Measurements from ENCODE around the gene CTSL. TPM values are rescaled to one million over a fixed set of nuclear protein-coding genes. Genes with fewer than 3 reads are reported as not detected.
"Not testable (repeated sequence)": the region's sequence is repeated elsewhere in the genome, so short reads cannot be mapped to it uniquely, and the experiment has no call there.

Gene CTSL
- total and polyA plus RNA-seq, 11 donors: 86.6 to 382 (median 130) TPM

DNA sequence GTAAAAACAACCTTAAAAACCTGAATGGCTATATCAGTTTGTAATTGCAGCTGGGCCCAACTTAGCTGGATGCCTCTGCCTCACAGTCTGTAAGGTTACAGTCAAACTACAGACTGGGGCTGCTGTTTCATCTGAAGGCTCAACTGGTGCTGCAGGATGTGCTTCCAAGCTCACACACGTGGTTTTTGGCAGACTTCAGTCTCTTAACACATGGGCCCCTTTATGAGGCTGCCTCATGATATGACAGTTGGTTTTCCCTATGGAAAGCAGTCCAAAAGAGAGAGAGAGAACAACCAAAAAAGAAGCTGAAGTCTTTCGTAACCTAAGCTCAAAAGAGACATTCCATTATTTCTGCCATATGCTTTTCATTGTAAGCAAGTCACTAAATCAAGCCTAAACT is 27.4 kb downstream of the CTSL start:
- Histone ChIP-seq H3K4me3 (no peak overlapping the region), H3K27me3 (peaks cover 0 to 9% (median 0%) of the 10 kb centered on the region in 9 donors), H3K27ac (no peak overlapping the region), H3K4me1 (peaks cover 0 to 5% (median 0%) of the 10 kb centered on the region in 12 donors), H3K9me3 (peaks cover 0 to 10% (median 0%) of the 10 kb centered on the region in 12 donors), H3K36me3 (no peaks in the 10 kb centered on the region)
- ATAC-seq: no peak
- no peak for DNase-seq
- WGBS, 4 donors: 44 to 65% (median 55%) methylated on average over 2 of the region's 2 CpGs
- TF ChIP-seq POLR2A (IDR thresholded peaks at IDR 0.05): no peak
- TF ChIP-seq, protein P1, sequence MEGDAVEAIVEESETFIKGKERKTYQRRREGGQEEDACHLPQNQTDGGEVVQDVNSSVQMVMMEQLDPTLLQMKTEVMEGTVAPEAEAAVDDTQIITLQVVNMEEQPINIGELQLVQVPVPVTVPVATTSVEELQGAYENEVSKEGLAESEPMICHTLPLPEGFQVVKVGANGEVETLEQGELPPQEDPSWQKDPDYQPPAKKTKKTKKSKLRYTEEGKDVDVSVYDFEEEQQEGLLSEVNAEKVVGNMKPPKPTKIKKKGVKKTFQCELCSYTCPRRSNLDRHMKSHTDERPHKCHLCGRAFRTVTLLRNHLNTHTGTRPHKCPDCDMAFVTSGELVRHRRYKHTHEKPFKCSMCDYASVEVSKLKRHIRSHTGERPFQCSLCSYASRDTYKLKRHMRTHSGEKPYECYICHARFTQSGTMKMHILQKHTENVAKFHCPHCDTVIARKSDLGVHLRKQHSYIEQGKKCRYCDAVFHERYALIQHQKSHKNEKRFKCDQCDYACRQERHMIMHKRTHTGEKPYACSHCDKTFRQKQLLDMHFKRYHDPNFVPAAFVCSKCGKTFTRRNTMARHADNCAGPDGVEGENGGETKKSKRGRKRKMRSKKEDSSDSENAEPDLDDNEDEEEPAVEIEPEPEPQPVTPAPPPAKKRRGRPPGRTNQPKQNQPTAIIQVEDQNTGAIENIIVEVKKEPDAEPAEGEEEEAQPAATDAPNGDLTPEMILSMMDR (IDR thresholded peaks at IDR 0.05): no peak
- intact Hi-C loops (cut with DNase I): loop anchor here in 1 of 10 donors (10.0 kb wide), 1 partner anchor 49 kb away; no protein-coding TSS in a partner anchor

DNA sequence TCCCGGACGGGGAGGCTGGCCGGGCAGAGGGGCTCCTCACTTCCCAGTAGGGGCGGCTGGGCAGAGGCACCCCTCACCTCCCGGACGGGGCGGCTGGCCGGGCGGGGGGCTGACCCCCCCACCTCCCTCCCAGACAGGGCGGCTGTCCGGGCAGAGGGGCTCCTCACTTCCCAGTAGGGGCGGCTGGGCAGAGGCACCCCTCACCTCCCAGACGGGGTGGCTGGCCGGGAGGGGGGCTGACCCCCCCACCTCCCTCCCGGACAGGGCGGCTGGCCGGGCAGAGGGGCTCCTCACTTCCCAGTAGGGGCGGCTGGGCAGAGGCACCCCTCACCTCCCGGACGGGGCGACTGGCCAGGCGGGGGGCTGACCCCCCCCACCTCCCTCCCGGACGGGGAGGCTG is 32.4 kb downstream of the CTSL start:
- not testable (repeated sequence) for H3K4me1 ChIP-seq, H3K4me3 ChIP-seq, H3K27ac ChIP-seq, H3K36me3 ChIP-seq, H3K27me3 ChIP-seq, ATAC-seq, DNase-seq, H3K9me3 ChIP-seq
- WGBS, 4 donors: 92 to 93% (median 93%) methylated on average over 9 to 21 of the region's 24 CpGs; no CpG with 5 or more reads in 1 of the 4 donors
- intact Hi-C loops (cut with DNase I): loop anchor here in 1 of 10 donors (10.0 kb wide), 1 partner anchor 54 kb away; no protein-coding TSS in a partner anchor

DNA sequence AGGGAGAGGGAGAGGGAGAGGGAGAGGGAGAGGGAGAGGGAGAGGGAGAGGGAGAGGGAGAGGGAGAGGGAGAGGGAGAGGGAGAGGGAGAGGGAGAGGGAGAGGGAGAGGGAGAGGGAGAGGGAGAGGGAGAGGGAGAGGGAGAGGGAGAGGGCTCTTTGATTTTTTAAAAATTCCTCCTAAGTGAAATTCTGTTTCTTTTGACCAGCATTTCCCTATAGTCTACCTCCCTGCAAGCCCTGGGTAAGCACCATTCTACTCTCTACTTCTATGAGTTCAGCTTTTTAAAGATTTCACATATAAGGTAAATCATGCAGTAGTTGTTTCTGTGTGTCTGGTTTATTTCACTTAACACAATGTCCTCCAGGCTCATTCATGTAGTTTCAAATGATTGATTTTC is 34.1 kb downstream of the CTSL start:
- H3K4me1 ChIP-seq, ATAC-seq: not testable (repeated sequence)
- intact Hi-C loops (cut with DNase I): loop anchor here in 1 of 10 donors (10.0 kb wide), 1 partner anchor 55 kb away; no protein-coding TSS in a partner anchor

DNA sequence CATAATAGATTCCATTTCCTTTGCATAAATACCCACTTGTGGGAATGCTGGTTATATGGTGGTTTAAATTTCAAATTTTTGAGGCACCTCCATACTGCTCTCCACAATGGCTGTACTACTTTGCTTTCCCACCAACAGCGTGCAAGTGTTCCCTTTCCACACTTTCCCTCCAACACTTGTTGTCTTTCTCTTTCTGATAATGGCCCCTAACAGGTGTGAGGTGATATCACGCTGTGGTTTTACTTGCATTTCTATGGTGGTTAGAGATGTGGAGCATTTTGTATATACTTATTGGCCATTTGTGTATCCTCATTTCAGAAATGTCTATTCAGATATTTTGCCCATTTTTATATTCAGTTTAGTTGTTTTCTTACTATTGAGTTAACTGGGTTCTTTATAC is 34.6 kb downstream of the CTSL start:
- no peak overlapping the region for H3K4me3 ChIP-seq
- peaks cover 0 to 5% (median 0%) of the 10 kb centered on the region in 12 donors for H3K9me3 ChIP-seq
- intact Hi-C loops (cut with DNase I): no loop called here
- WGBS, 4 donors: 85 to 91% (median 89%) methylated on average over 2 of the region's 2 CpGs
- no peaks in the 10 kb centered on the region for H3K4me1 ChIP-seq
- no peaks in the 10 kb centered on the region for H3K36me3 ChIP-seq
- DNase-seq: no peak
- no peak for ATAC-seq
- no peak overlapping the region for H3K27ac ChIP-seq
- TF ChIP-seq, protein P1 (IDR thresholded peaks at IDR 0.05): no peak
- TF ChIP-seq POLR2A (IDR thresholded peaks at IDR 0.05): no peak
- peaks cover 0 to 5% (median 0%) of the 10 kb centered on the region in 9 donors for H3K27me3 ChIP-seq

More for the DNA sequence above, 34.1 kb downstream of the CTSL start:
- H3K27ac ChIP-seq, H3K9me3 ChIP-seq, H3K36me3 ChIP-seq, DNase-seq, H3K27me3 ChIP-seq, H3K4me3 ChIP-seq: not testable (repeated sequence)

DNA sequence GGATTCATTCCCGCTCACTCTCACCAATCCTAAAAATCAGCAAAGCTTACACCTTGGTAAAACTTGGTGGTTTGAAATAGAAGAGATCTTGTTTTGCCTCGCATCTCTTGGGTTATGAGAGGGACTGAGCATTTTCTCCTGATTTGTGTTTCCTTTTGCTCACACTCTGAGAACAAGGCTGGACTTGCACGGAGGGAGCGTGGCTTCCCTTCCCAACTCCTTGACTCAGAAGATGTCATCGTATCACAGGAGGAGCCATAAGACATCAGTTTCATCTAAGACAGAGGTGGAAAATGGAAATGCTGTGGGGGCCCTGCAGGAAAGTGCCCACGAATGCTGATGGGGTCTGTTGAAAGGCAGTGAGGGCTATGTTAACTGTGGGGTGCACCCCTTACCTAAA is 37.4 kb downstream of the CTSL start:
- H3K9me3 ChIP-seq: peaks cover 0 to 5% (median 0%) of the 10 kb centered on the region in 12 donors
- H3K4me1 ChIP-seq: no peaks in the 10 kb centered on the region
- ATAC-seq (no peak), DNase-seq (no peak)
- H3K4me3 ChIP-seq: no peak overlapping the region
- intact Hi-C loops (cut with DNase I): no loop called here
- H3K27ac ChIP-seq: no peak overlapping the region
- peaks cover 0 to 5% (median 0%) of the 10 kb centered on the region in 9 donors for H3K27me3 ChIP-seq
- no peaks in the 10 kb centered on the region for H3K36me3 ChIP-seq
- no peak for TF ChIP-seq POLR2A (IDR thresholded peaks at IDR 0.05)
- TF ChIP-seq, protein P1 (IDR thresholded peaks at IDR 0.05): no peak
- WGBS, 4 donors: 83 to 87% (median 84%) methylated on average over 6 of the region's 6 CpGs

All from heart left ventricle (tissue), 16 donors.